Activated naive CD8-positive, alpha-beta T cell treated with anti-CD3 and anti-CD28 coated beads for 36 hours (primary cell): ENCODE results near the gene SORBS1. TPM values are rescaled to one million over a fixed set of nuclear protein-coding genes. Genes with fewer than 3 reads are reported as not detected.

Experiments used
- DNase-seq: peaks from one replicate; pipeline ENCODE4 v3.0.0; 2021
- H3K27ac Mint-ChIP-seq: one replicate; pipeline ENCODE4 v1.8.0; 2022; ENCODE audit warnings: mild to moderate bottlenecking, moderate library complexity, mixed read lengths
- H3K27me3 Mint-ChIP-seq: one replicate; pipeline ENCODE4 v1.8.0; 2022; ENCODE audit warnings: mild to moderate bottlenecking, mixed read lengths
- H3K36me3 Mint-ChIP-seq: one replicate; pipeline ENCODE4 v1.8.0; 2021; ENCODE audit warnings: mild to moderate bottlenecking, mixed read lengths
- H3K4me1 Mint-ChIP-seq: one replicate; pipeline ENCODE4 v1.8.0; 2021; ENCODE audit warnings: mixed read lengths
- H3K4me3 Mint-ChIP-seq: one replicate; pipeline ENCODE4 v1.8.0; 2022; ENCODE audit warnings: mild to moderate bottlenecking, moderate library complexity, mixed read lengths
- H3K9me3 Mint-ChIP-seq: one replicate; pipeline ENCODE4 v1.8.0; 2022; ENCODE audit warnings: mixed read lengths
- total RNA-seq, 2 experiments: library from RNA; stranded (reverse); gene quantifications; one replicate each; pipeline ENCODE4 v1.2.3, GENCODE V29; 2021

The SORBS1 gene
- total RNA-seq, 2 experiments from 2014 or later: 0.54 to 0.64 TPM

- no peak for DNase-seq
- Mint-ChIP-seq H3K27ac (no peak overlapping the region), H3K9me3 (no peaks in the 10 kb centered on the region), H3K36me3 (no peaks in the 10 kb centered on the region), H3K27me3 (peaks cover 7% of the 10 kb centered on the region), H3K4me3 (no peak overlapping the region), H3K4me1 (no peaks in the 10 kb centered on the region)
Measured at GRCh38 chr10:95429639-95430038, 131.5 kb downstream of the SORBS1 start.

DNA sequence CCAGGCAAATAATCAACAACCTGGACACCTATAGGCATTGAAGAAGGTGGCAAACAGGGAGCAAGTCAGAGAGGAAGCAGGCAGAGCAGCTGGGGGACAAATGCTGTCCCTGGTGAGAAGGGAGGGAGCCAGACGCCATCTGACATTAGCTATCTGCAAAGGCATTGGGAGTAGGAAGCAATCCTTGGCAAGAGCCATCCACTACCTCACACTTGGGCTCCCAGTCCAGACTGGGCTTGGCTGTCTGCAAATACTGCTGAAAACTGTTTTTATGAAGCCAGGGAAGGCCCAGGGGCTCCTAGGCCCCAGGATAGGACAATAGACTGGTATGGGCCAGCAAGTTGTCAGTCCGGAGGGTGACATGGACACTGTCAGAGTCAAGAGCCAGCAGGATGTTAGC lies 132.5 kb downstream of the SORBS1 start:
- no peak for DNase-seq
- Mint-ChIP-seq H3K27me3 (peaks cover 7% of the 10 kb centered on the region), H3K4me1 (no peaks in the 10 kb centered on the region), H3K36me3 (no peaks in the 10 kb centered on the region), H3K27ac (no peak overlapping the region), H3K4me3 (no peak overlapping the region), H3K9me3 (no peaks in the 10 kb centered on the region)

GRCh38 chr10:95426482-95426881 lies 134.7 kb downstream of the SORBS1 start:
- no peaks in the 10 kb centered on the region for H3K36me3 Mint-ChIP-seq
- H3K27ac Mint-ChIP-seq: no peak overlapping the region
- no peaks in the 10 kb centered on the region for H3K9me3 Mint-ChIP-seq
- H3K4me1 Mint-ChIP-seq: no peaks in the 10 kb centered on the region
- no peak overlapping the region for H3K4me3 Mint-ChIP-seq
- peaks cover 5% of the 10 kb centered on the region for H3K27me3 Mint-ChIP-seq
- DNase-seq: no peak

DNA sequence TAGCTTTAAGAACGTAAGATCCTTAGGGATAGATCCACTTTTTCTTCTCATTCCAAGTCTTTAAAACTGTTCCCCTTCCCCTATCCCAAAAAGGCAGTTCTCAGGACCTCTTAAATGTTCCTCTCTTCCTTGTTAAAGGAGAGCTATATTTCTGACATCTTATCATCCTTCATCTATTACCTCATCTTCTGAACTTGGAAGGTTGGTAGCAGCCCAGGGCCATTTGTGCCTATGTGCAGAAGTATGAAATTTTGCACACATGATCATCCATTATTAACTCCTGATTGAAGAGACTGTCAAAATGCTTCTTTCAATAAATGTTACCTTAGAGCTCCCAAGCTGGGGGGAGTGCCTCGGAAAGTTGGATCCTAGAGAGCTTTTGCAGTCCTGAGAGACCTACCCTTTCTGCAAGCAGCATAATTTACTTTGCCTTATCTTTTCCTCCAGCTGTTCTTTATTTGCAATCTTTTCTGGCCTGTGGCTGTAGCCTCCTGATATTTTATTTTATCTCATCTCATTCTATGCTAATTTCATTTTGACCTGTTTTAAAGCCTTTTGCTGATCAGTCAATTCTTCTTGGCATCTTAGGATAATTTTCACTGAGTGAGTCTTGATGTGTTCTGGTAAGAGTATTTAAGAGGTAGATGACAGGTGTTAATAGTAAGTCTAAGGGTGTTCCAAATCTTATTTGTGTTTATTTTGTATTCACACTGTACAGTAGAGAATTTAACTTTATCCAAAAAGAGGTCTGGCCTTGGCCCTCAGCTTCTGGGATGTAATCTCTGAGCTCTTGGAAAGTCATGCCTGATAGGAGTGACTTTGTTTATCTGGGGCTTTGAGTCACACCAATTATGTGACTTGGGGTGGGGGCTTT lies 135.3 kb downstream of the SORBS1 start:
- no peak overlapping the region for H3K27ac Mint-ChIP-seq
- no peak overlapping the region for H3K4me3 Mint-ChIP-seq
- no peaks in the 10 kb centered on the region for H3K9me3 Mint-ChIP-seq
- H3K36me3 Mint-ChIP-seq: no peaks in the 10 kb centered on the region
- no peak for DNase-seq
- H3K4me1 Mint-ChIP-seq: no peaks in the 10 kb centered on the region
- peaks cover 4% of the 10 kb centered on the region for H3K27me3 Mint-ChIP-seq

GRCh38 chr10:95423164-95424005 lies 137.8 kb downstream of the SORBS1 start:
- DNase-seq: no peak
- H3K36me3 Mint-ChIP-seq: no peaks in the 10 kb centered on the region
- H3K27ac Mint-ChIP-seq: no peak overlapping the region
- no peak overlapping the region for H3K4me3 Mint-ChIP-seq
- no peaks in the 10 kb centered on the region for H3K9me3 Mint-ChIP-seq
- H3K4me1 Mint-ChIP-seq: no peaks in the 10 kb centered on the region
- no peaks in the 10 kb centered on the region for H3K27me3 Mint-ChIP-seq

- Mint-ChIP-seq H3K36me3 (no peaks in the 10 kb centered on the region), H3K27me3 (no peaks in the 10 kb centered on the region), H3K9me3 (no peaks in the 10 kb centered on the region), H3K27ac (no peak overlapping the region), H3K4me3 (no peak overlapping the region), H3K4me1 (no peaks in the 10 kb centered on the region)
- no peak for DNase-seq
Measured at GRCh38 chr10:95422233-95422632, 138.9 kb downstream of the SORBS1 start.

DNA sequence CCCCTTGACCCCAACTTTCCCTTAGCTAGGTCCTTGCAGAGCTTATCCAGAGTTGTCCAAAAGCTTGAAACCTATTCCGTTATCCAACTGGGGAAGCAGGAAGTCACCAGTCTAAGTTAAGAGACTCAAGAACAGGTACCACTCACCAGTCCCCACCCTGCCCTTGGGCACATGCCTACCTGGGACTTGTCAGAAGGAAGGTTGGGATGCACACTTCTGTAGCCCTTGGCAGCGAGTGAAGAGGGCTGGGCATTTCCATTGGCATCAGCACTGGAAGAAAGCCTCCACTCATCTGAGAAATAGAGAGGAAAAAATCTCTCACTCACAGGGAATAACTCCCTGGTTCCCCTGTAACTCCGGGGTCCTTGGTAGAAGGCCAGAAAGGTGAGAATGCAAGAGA lies 139.4 kb downstream of the SORBS1 start:
- Mint-ChIP-seq H3K27ac (no peak overlapping the region), H3K4me3 (no peak overlapping the region)
- DNase-seq: no peak

GRCh38 chr10:95419399-95419798 lies 141.8 kb downstream of the SORBS1 start:
- Mint-ChIP-seq H3K4me3 (no peak overlapping the region), H3K36me3 (no peaks in the 10 kb centered on the region), H3K27ac (no peak overlapping the region), H3K27me3 (no peaks in the 10 kb centered on the region), H3K9me3 (no peaks in the 10 kb centered on the region), H3K4me1 (no peaks in the 10 kb centered on the region)
- DNase-seq: no peak

More for the DNA sequence above, 139.4 kb downstream of the SORBS1 start:
- Mint-ChIP-seq H3K36me3 (no peaks in the 10 kb centered on the region), H3K27me3 (no peaks in the 10 kb centered on the region), H3K9me3 (no peaks in the 10 kb centered on the region), H3K4me1 (no peaks in the 10 kb centered on the region)

DNA sequence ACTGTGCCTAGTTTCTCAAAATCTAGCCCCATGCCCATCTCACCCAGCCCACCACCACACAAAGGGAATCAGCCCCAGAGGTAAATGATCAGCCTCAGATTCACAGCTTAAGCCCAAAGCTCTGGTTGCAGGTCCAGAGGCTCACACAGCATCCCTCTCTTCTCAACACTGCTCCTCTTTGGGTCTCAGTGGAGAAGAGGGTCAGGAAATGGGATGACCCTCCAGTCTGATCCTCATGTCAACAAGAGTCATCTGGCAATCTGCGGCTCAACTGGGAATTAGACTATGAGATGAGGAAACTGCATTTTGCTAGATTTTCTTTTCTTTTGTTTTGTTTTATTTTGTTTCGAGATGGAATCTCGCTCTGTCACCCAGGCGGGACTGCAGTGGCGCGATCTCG lies 144.2 kb downstream of the SORBS1 start:
- Mint-ChIP-seq H3K4me3 (no peak overlapping the region), H3K9me3 (no peaks in the 10 kb centered on the region), H3K36me3 (no peaks in the 10 kb centered on the region), H3K27me3 (no peaks in the 10 kb centered on the region), H3K4me1 (no peaks in the 10 kb centered on the region), H3K27ac (no peak overlapping the region)
- no peak for DNase-seq

GRCh38 chr10:95416270-95416669 lies 144.9 kb downstream of the SORBS1 start:
- H3K27ac Mint-ChIP-seq: no peak overlapping the region
- no peak overlapping the region for H3K4me3 Mint-ChIP-seq
- no peaks in the 10 kb centered on the region for H3K4me1 Mint-ChIP-seq
- no peaks in the 10 kb centered on the region for H3K9me3 Mint-ChIP-seq
- no peak for DNase-seq
- no peaks in the 10 kb centered on the region for H3K27me3 Mint-ChIP-seq
- H3K36me3 Mint-ChIP-seq: no peaks in the 10 kb centered on the region

DNA sequence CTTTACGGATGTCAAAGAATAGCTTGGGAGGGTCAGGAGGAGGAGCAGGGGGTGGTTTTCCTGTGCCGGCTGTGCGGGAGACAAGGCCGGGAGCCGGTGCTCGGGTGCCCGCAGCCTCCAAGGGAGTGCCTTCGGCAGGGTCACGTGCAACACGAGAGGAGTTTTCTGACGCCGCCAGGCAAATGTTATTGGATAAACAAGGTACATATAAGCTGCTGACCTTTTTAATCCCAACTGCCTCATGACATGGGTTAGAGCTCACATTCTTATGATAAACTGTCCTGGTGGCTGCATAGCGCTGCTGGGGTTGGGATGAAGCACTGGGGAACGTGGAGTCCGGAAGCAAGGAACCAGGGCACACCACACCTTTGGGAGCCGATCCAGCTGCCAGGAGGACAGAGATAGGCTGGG lies 145.5 kb downstream of the SORBS1 start:
- H3K36me3 Mint-ChIP-seq: no peaks in the 10 kb centered on the region
- no peak for DNase-seq
- no peak overlapping the region for H3K27ac Mint-ChIP-seq
- H3K4me3 Mint-ChIP-seq: no peak overlapping the region
- H3K4me1 Mint-ChIP-seq: no peaks in the 10 kb centered on the region
- no peaks in the 10 kb centered on the region for H3K27me3 Mint-ChIP-seq
- H3K9me3 Mint-ChIP-seq: no peaks in the 10 kb centered on the region

DNA sequence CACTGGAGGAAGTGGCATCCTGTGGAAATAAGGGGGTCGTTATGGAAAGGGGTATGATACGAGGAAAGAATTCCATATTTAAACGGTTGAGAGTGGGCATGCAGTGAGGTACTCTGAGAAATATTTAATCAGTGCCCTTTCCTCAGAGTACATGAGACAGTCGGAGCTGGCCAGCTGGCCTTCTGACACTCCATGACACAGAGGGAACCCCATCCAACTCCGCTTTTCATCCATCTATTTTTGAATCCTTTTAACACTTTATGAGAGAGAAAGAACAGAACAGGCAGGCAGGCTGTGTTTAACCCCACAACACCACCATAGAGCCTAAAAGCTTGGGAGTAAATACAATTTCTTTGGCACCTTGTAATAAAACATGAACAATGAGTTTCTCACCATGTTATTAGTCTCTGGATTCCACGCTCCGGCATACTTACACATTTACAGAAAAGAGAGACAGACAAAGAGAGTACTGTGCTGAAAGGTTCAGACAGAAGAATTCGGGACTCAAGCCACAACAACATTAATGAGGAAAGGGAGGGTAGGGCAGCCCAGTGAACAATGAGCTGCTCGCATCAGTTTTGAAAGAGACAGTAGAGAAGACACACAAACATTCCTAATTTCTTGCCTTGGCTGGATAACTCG lies 146.2 kb downstream of the SORBS1 start:
- Mint-ChIP-seq H3K9me3 (no peaks in the 10 kb centered on the region), H3K36me3 (no peaks in the 10 kb centered on the region), H3K27me3 (no peaks in the 10 kb centered on the region), H3K27ac (no peak overlapping the region), H3K4me1 (no peaks in the 10 kb centered on the region), H3K4me3 (no peak overlapping the region)
- DNase-seq: no peak

- Mint-ChIP-seq H3K27ac (no peak overlapping the region), H3K4me3 (no peak overlapping the region), H3K4me1 (no peaks in the 10 kb centered on the region), H3K27me3 (no peaks in the 10 kb centered on the region), H3K9me3 (no peaks in the 10 kb centered on the region), H3K36me3 (no peaks in the 10 kb centered on the region)
- DNase-seq: no peak
Measured at GRCh38 chr10:95414016-95414830, 146.9 kb downstream of the SORBS1 start.

- Mint-ChIP-seq H3K27me3 (no peaks in the 10 kb centered on the region), H3K4me3 (no peak overlapping the region), H3K36me3 (no peaks in the 10 kb centered on the region), H3K27ac (no peak overlapping the region), H3K4me1 (no peaks in the 10 kb centered on the region), H3K9me3 (no peaks in the 10 kb centered on the region)
- no peak for DNase-seq
Measured at GRCh38 chr10:95413588-95413987, 147.6 kb downstream of the SORBS1 start.
